WTC11 (cell line): Measurements from ENCODE around the gene ZNF709. TPM values are rescaled to one million over a fixed set of nuclear protein-coding genes. Genes with fewer than 3 reads are reported as not detected.

Experiments used
- ATAC-seq: fragments of 200-7000 bp; cut with Tn5 transposase; 2 replicates; pipeline ENCODE4 v1.10.0; 2021; ENCODE audit warnings: mild to moderate bottlenecking, moderate library complexity
- CTCF ChIA-PET: fragments of 300-600 bp; sonication (Branson Sonifier 250); formaldehyde crosslinking; loops from one replicate; lab custom pipeline; 2021; ENCODE audit warnings: antibody characterized with exemption; lab: Charles Lee
- POLR2A ChIA-PET: fragments of 350-600 bp; sonication (Branson Sonifier 250); formaldehyde crosslinking; loops from one replicate; lab custom pipeline; 2021; ENCODE audit warnings: antibody characterized with exemption; lab: Charles Lee
- DNase-seq: peaks from one replicate; pipeline ENCODE4 v3.0.0; 2021; ENCODE audit warnings: low spot score
- H3K27ac Mint-ChIP-seq: 2 replicates; pipeline ENCODE4 v1.8.0; 2021; ENCODE audit warnings: mixed read lengths
- H3K27me3 Mint-ChIP-seq: 2 replicates; pipeline ENCODE4 v1.8.0; 2021; ENCODE audit warnings: low read depth, mild to moderate bottlenecking, moderate library complexity, mixed read lengths
- H3K36me3 Mint-ChIP-seq: 2 replicates; pipeline ENCODE4 v1.8.0; 2021; ENCODE audit warnings: mixed read lengths
- H3K4me1 Mint-ChIP-seq: 2 replicates; pipeline ENCODE4 v1.8.0; 2022; ENCODE audit warnings: mixed read lengths
- H3K4me3 Mint-ChIP-seq: 2 replicates; pipeline ENCODE4 v1.8.0; 2021; ENCODE audit warnings: mild to moderate bottlenecking, moderate library complexity, mixed read lengths
- H3K9me3 Mint-ChIP-seq: 2 replicates; pipeline ENCODE4 v1.8.0; 2021; ENCODE audit warnings: mixed read lengths
- ATF1 ChIP-seq: sonication (generic); formaldehyde crosslinking; IDR thresholded peaks from 2 replicates; pipeline ENCODE4 v1.8.1; 2023; ENCODE audit warnings: mild to moderate bottlenecking, moderate library complexity, missing genetic modification reagents
- CREB1 ChIP-seq: sonication (generic); formaldehyde crosslinking; IDR thresholded peaks from 2 replicates; pipeline ENCODE4 v1.8.0; 2023; ENCODE audit warnings: mild to moderate bottlenecking, missing genetic modification reagents
- FOXK1 ChIP-seq: sonication (generic); formaldehyde crosslinking; IDR thresholded peaks from 2 replicates; pipeline ENCODE4 v1.8.0; 2022; ENCODE audit warnings: mild to moderate bottlenecking, moderate library complexity, missing genetic modification reagents
- FOXP1 ChIP-seq: sonication (generic); formaldehyde crosslinking; IDR thresholded peaks from 2 replicates; pipeline ENCODE4 v1.8.0; 2022; ENCODE audit warnings: missing genetic modification reagents, mild to moderate bottlenecking, moderate library complexity, borderline replicate concordance
- GTF2I ChIP-seq: fragments of 250-450 bp; sonication (Bioruptor Pico); conservative IDR thresholded peaks from 2 replicates; pipeline ENCODE4 v1.4.0; 2021; ENCODE audit warnings: mild to moderate bottlenecking
- JUN ChIP-seq: sonication (generic); formaldehyde crosslinking; IDR thresholded peaks from 2 replicates; pipeline ENCODE4 v1.8.0; 2023; ENCODE audit warnings: mild to moderate bottlenecking, missing genetic modification reagents
- KAT7 ChIP-seq: sonication (generic); formaldehyde crosslinking; IDR thresholded peaks from 2 replicates; pipeline ENCODE4 v1.8.1; 2023; ENCODE audit warnings: missing genetic modification reagents, mild to moderate bottlenecking, borderline replicate concordance
- MYBL2 ChIP-seq: sonication (generic); formaldehyde crosslinking; IDR thresholded peaks from 2 replicates; pipeline ENCODE4 v1.8.1; 2023; ENCODE audit warnings: mild to moderate bottlenecking, moderate library complexity, missing genetic modification reagents
- NFE2L1 ChIP-seq: sonication (generic); formaldehyde crosslinking; IDR thresholded peaks from 2 replicates; pipeline ENCODE4 v1.8.1; 2023; ENCODE audit warnings: missing genetic modification reagents
- NR2C2 ChIP-seq: sonication (generic); formaldehyde crosslinking; IDR thresholded peaks from 2 replicates; pipeline ENCODE4 v1.8.0; 2022; ENCODE audit warnings: mild to moderate bottlenecking, missing genetic modification reagents
- OVOL2 ChIP-seq: fragments of 250-450 bp; sonication (Bioruptor Pico); IDR thresholded peaks from 2 replicates; pipeline ENCODE4 v1.9.0; 2021; ENCODE audit warnings: mild to moderate bottlenecking, borderline replicate concordance
- SMAD4 ChIP-seq: sonication (generic); formaldehyde crosslinking; IDR thresholded peaks from 2 replicates; pipeline ENCODE4 v1.8.0; 2022; ENCODE audit warnings: mild to moderate bottlenecking, missing genetic modification reagents
- SP1 ChIP-seq: sonication (generic); formaldehyde crosslinking; conservative IDR thresholded peaks from 2 replicates; pipeline ENCODE4 v1.8.1; 2022; ENCODE audit warnings: missing genetic modification reagents
- TP53 ChIP-seq: sonication (generic); formaldehyde crosslinking; IDR thresholded peaks from 2 replicates; pipeline ENCODE4 v1.8.1; 2023; ENCODE audit warnings: mild to moderate bottlenecking, missing genetic modification reagents
- ZMAT4 ChIP-seq: fragments of 250-450 bp; sonication (Bioruptor Pico); IDR thresholded peaks from 2 replicates; pipeline ENCODE4 v1.9.0; 2021; ENCODE audit warnings: mild to moderate bottlenecking
- ZNF138 ChIP-seq: sonication (generic); formaldehyde crosslinking; conservative IDR thresholded peaks from 2 replicates; pipeline ENCODE4 v1.8.1; 2022; ENCODE audit warnings: mild to moderate bottlenecking, moderate library complexity, missing genetic modification reagents
- ZNF396 ChIP-seq: fragments of 250-450 bp; sonication (Bioruptor Pico); IDR thresholded peaks from 2 replicates; pipeline ENCODE4 v1.8.0; 2021; ENCODE audit warnings: mild to moderate bottlenecking, moderate library complexity, borderline replicate concordance
- ZNF416 ChIP-seq: fragments of 250-450 bp; sonication (Bioruptor Pico); IDR thresholded peaks from 2 replicates; pipeline ENCODE4 v1.9.0; 2021; ENCODE audit warnings: mild to moderate bottlenecking, inconsistent platforms
- total RNA-seq: library from RNA; stranded (reverse); gene quantifications from 3 replicates; pipeline ENCODE4 v1.2.3, GENCODE V29; 2021
- TF ChIP-seq, protein P1 (sequence below): fragments of 200-600 bp; IDR thresholded peaks from 2 replicates; pipeline ENCODE4 v1.8.0; 2022; ENCODE audit warnings: antibody characterized with exemption
- TF ChIP-seq, protein P2 (sequence below): fragments of 250-450 bp; sonication (Bioruptor Pico); IDR thresholded peaks from 2 replicates; pipeline ENCODE4 v1.9.0; 2021; ENCODE audit warnings: mild to moderate bottlenecking
- TF ChIP-seq, protein P3 (sequence below): sonication (generic); formaldehyde crosslinking; conservative IDR thresholded peaks from 2 replicates; pipeline ENCODE4 v1.8.1; 2022; ENCODE audit warnings: mild to moderate bottlenecking, missing genetic modification reagents

ZNF709 gene
- total RNA-seq, 1 experiment from 2014 or later, result 3.0 TPM

- TF ChIP-seq, protein P1, sequence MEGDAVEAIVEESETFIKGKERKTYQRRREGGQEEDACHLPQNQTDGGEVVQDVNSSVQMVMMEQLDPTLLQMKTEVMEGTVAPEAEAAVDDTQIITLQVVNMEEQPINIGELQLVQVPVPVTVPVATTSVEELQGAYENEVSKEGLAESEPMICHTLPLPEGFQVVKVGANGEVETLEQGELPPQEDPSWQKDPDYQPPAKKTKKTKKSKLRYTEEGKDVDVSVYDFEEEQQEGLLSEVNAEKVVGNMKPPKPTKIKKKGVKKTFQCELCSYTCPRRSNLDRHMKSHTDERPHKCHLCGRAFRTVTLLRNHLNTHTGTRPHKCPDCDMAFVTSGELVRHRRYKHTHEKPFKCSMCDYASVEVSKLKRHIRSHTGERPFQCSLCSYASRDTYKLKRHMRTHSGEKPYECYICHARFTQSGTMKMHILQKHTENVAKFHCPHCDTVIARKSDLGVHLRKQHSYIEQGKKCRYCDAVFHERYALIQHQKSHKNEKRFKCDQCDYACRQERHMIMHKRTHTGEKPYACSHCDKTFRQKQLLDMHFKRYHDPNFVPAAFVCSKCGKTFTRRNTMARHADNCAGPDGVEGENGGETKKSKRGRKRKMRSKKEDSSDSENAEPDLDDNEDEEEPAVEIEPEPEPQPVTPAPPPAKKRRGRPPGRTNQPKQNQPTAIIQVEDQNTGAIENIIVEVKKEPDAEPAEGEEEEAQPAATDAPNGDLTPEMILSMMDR, result no peak
- TF ChIP-seq ZNF138 (CRISPR knock-in tag) (no peak), NR2C2 (CRISPR knock-in tag) (no peak), FOXK1 (CRISPR knock-in tag) (peak; percentile 89), MYBL2 (CRISPR knock-in tag) (no peak), ZNF416 (CRISPR knock-in tag) (peak; percentile 78; the same call in 1 of the 2 replicates), SMAD4 (no peak), TP53 (CRISPR knock-in tag) (no peak; the same call in 1 of the 2 replicates), SP1 (CRISPR knock-in tag) (peak; percentile 73), CREB1 (CRISPR knock-in tag) (no peak), ATF1 (CRISPR knock-in tag) (no peak), OVOL2 (CRISPR knock-in tag) (peak; percentile 80; the same call in 1 of the 2 replicates), NFE2L1 (CRISPR knock-in tag) (no peak), KAT7 (CRISPR knock-in tag) (no peak), JUN (CRISPR knock-in tag) (no peak), ZNF396 (CRISPR knock-in tag) (no peak), FOXP1 (CRISPR knock-in tag) (peak; percentile 45; the same call in 1 of the 2 replicates)
- TF ChIP-seq, protein P2, sequence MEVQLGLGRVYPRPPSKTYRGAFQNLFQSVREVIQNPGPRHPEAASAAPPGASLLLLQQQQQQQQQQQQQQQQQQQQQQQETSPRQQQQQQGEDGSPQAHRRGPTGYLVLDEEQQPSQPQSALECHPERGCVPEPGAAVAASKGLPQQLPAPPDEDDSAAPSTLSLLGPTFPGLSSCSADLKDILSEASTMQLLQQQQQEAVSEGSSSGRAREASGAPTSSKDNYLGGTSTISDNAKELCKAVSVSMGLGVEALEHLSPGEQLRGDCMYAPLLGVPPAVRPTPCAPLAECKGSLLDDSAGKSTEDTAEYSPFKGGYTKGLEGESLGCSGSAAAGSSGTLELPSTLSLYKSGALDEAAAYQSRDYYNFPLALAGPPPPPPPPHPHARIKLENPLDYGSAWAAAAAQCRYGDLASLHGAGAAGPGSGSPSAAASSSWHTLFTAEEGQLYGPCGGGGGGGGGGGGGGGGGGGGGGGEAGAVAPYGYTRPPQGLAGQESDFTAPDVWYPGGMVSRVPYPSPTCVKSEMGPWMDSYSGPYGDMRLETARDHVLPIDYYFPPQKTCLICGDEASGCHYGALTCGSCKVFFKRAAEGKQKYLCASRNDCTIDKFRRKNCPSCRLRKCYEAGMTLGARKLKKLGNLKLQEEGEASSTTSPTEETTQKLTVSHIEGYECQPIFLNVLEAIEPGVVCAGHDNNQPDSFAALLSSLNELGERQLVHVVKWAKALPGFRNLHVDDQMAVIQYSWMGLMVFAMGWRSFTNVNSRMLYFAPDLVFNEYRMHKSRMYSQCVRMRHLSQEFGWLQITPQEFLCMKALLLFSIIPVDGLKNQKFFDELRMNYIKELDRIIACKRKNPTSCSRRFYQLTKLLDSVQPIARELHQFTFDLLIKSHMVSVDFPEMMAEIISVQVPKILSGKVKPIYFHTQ (CRISPR knock-in tag), result no peak
- TF ChIP-seq, protein P3, sequence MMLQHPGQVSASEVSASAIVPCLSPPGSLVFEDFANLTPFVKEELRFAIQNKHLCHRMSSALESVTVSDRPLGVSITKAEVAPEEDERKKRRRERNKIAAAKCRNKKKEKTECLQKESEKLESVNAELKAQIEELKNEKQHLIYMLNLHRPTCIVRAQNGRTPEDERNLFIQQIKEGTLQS (CRISPR knock-in tag), result no peak
Observed at GRCh38 chr19:12484371-12485051, at the start of gene ZNF709 (continued).

- no peak overlapping the region for H3K27ac Mint-ChIP-seq
- DNase-seq (no peak), ATAC-seq (no peak)
- H3K4me3 Mint-ChIP-seq, result no peak overlapping the region
- H3K36me3 Mint-ChIP-seq, result peaks cover 92% of the 10 kb centered on the region
- H3K27me3 Mint-ChIP-seq, result peaks cover 16% of the 10 kb centered on the region
- peak; percentile 88 for TF ChIP-seq GTF2I (CRISPR knock-in tag)
- TF ChIP-seq ZMAT4 (CRISPR knock-in tag), result no peak
- no peaks in the 10 kb centered on the region for H3K4me1 Mint-ChIP-seq
- peaks cover 90% of the 10 kb centered on the region for H3K9me3 Mint-ChIP-seq
- CTCF ChIA-PET, result no interaction called here
- POLR2A ChIA-PET, result no interaction called here
Observed at GRCh38 chr19:12527034-12527836, 42.6 kb upstream of the ZNF709 start.
